SK-N-MC (cell line): Measurements from ENCODE around the gene PURA.

Source experiments
- EZH2 ChIP-seq: fragments of 200-600 bp; sonication (generic); IDR thresholded peaks from one replicate; pipeline ENCODE4 v1.6.1; 2017; ENCODE audit warnings: antibody characterized with exemption
- FOXP2 ChIP-seq: optimal IDR thresholded peaks from 2 replicates; pipeline ENCODE3; 2011; ENCODE audit warnings: mild to moderate bottlenecking, moderate library complexity; ENCODE audit not compliant: insufficient read depth; ENCODE audit errors: extremely low read length, control extremely low read depth

DNA sequence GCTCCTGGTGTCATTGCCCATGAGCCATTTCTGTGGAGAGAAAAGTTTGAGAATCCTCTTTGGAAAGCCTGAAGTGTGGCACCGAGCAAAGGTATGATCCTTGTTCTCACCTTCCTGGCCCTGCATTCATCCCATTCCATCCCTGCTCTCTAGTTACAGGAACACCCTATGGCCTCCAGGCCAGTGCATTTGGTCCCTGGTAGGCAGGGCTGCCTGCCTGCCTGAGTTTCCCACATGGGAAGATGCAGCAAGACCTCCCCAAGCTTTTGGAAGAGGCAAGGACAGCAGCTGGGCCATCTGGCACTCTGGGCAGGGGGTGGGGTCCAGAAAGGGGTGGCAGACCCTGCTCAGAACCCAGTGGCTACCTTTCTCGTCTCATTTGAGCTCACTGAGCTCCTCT is 36.3 kb downstream of the PURA start:
- TF ChIP-seq EZH2, result no peak
- no peak for TF ChIP-seq FOXP2
